ENCODE measurements around the gene SP9. TPM values are rescaled to one million over a fixed set of nuclear protein-coding genes. Genes with fewer than 3 reads are reported as not detected.
"Not testable (repeated sequence)": the region's sequence is repeated elsewhere in the genome, so short reads cannot be mapped to it uniquely, and the experiment has no call there.

The SP9 gene
- total and polyA plus RNA-seq, 5 donors: not detected

DNA sequence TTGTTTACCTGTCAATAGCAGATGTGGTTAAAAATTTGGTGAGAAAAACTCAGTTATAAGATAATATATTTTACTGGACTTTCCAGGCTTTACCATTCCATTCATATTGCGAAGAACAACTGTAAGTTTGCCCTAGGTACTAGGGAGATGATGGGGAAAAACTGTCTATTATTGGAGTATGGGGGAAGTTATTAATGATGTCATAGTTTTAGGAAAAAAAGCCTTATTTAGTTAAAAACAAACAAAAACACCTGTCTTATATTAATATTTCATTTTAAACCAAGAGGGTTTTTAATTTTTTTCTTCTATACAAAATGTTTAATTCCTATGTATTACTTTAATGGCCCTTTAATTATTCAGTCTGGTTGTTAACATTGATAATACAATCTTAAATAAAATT is 18.2 kb downstream of the SP9 start:
- Histone ChIP-seq H3K27ac (ENCODE audit: low read length) (no peak overlapping the region), H3K4me3 (ENCODE audit: low read length) (no peak overlapping the region), H3K4me1 (ENCODE audit: control insufficient read depth, insufficient read depth, low read length) (no peaks in the 10 kb centered on the region), H3K27me3 (ENCODE audit: control insufficient read depth, insufficient read depth) (no peaks in the 10 kb centered on the region), H3K9me3 (ENCODE audit: control insufficient read depth, low read length) (no peaks in the 10 kb centered on the region)
- WGBS: 99% methylated on average over 1 of the region's 1 CpG
- intact Hi-C loops (cut with DNase I): no loop called here
- no peak for DNase-seq
- no peak for ATAC-seq

GRCh38 chr2:174356347-174356746 is 21.6 kb downstream of the SP9 start:
- intact Hi-C loops (cut with DNase I): no loop called here
- no peak for ATAC-seq
- no peak for DNase-seq
- no peaks in the 10 kb centered on the region for H3K4me1 ChIP-seq (ENCODE audit: control insufficient read depth, insufficient read depth, low read length)
- H3K9me3 ChIP-seq (ENCODE audit: control insufficient read depth, low read length): no peaks in the 10 kb centered on the region
- no peak overlapping the region for H3K4me3 ChIP-seq (ENCODE audit: low read length)
- no peak overlapping the region for H3K27ac ChIP-seq (ENCODE audit: low read length)
- 96% methylated on average over 2 of the region's 2 CpGs for whole genome bisulfite sequencing
- H3K27me3 ChIP-seq (ENCODE audit: control insufficient read depth, insufficient read depth): no peaks in the 10 kb centered on the region

- H3K27me3 ChIP-seq (ENCODE audit: control insufficient read depth, insufficient read depth); intact Hi-C loops (cut with DNase I); ATAC-seq; DNase-seq; H3K9me3 ChIP-seq (ENCODE audit: control insufficient read depth, low read length); H3K27ac ChIP-seq (ENCODE audit: low read length); H3K4me3 ChIP-seq (ENCODE audit: low read length); H3K4me1 ChIP-seq (ENCODE audit: control insufficient read depth, insufficient read depth, low read length): not testable (repeated sequence)
- 99% methylated on average over 4 of the region's 4 CpGs for WGBS
Observed at GRCh38 chr2:174359663-174360062, 24.9 kb downstream of the SP9 start.

- Histone ChIP-seq H3K4me1 (ENCODE audit: control insufficient read depth, insufficient read depth, low read length) (no peaks in the 10 kb centered on the region), H3K27me3 (ENCODE audit: control insufficient read depth, insufficient read depth) (no peaks in the 10 kb centered on the region), H3K27ac (ENCODE audit: low read length) (no peak overlapping the region), H3K9me3 (ENCODE audit: control insufficient read depth, low read length) (no peaks in the 10 kb centered on the region), H3K4me3 (ENCODE audit: low read length) (no peak overlapping the region)
- 96% methylated on average over 1 of the region's 1 CpG for WGBS
- ATAC-seq (no peak), DNase-seq (no peak)
- intact Hi-C loops (cut with DNase I): no loop called here
Observed at GRCh38 chr2:174362949-174363348, 28.2 kb downstream of the SP9 start.

DNA sequence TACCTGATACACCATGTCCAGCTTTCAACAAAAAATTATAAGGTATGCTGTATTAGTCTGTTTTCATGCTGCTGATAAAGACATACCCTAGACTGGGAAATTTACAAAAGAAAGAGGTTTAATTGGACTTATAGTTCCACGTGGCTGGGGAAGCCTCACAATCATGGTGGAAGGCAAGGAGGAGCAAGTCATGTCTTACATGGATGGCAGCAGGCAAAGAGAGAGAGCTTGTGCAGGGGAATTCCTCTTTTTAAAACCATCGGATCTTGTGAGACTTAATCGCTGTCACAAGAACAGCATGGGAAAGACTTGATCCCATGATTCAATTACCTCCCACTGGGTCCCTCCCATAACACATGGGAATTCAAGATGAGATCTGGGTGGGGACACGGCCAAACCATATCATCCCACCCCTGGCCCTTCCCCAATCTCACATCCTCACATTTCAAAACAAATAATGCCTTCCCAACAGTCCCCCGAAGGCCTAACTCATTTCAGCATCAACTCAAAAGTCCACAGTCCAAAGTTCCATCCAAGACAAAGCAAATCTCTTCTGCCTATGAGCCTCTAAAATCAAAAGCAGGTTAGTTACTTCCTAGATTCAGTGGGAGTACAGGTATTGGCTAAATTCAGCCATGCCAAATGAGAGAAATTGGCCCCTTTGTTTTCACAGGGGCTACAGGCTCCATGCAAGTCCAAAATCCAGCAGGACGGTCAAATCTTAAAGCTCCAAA is 28.9 kb downstream of the SP9 start:
- intact Hi-C loops (cut with DNase I); H3K4me3 ChIP-seq (ENCODE audit: low read length); H3K4me1 ChIP-seq (ENCODE audit: control insufficient read depth, insufficient read depth, low read length); H3K9me3 ChIP-seq (ENCODE audit: control insufficient read depth, low read length); ATAC-seq; H3K27ac ChIP-seq (ENCODE audit: low read length); H3K27me3 ChIP-seq (ENCODE audit: control insufficient read depth, insufficient read depth); DNase-seq: not testable (repeated sequence)
- WGBS: 96% methylated on average over 6 of the region's 6 CpGs

DNA sequence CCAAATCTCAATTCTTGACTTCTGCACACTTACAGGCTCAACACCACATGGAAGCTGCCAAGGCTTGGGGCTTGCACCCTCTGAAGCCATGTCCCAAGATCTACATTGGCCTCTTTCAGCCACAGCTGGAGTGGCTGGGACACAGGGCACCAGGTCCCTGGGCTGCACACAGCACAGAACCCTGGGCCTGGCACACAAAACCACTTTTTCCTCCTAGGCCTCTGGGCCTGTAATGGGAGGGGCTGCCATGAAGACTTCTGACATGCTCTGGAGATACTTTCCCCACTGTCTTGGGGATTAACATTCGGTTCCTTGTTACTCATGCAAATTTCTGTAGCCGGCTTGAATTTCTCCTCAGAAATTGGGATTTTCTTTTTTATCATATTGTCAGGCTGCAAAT is 29.9 kb downstream of the SP9 start:
- no peak overlapping the region for H3K4me3 ChIP-seq (ENCODE audit: low read length)
- H3K27ac ChIP-seq (ENCODE audit: low read length): no peak overlapping the region
- intact Hi-C loops (cut with DNase I): no loop called here
- H3K4me1 ChIP-seq (ENCODE audit: control insufficient read depth, insufficient read depth, low read length): no peaks in the 10 kb centered on the region
- H3K9me3 ChIP-seq (ENCODE audit: control insufficient read depth, low read length): no peaks in the 10 kb centered on the region
- H3K27me3 ChIP-seq (ENCODE audit: control insufficient read depth, insufficient read depth): no peaks in the 10 kb centered on the region
- 100% methylated on average over 2 of the region's 2 CpGs for WGBS
- DNase-seq: no peak
- ATAC-seq: no peak

DNA sequence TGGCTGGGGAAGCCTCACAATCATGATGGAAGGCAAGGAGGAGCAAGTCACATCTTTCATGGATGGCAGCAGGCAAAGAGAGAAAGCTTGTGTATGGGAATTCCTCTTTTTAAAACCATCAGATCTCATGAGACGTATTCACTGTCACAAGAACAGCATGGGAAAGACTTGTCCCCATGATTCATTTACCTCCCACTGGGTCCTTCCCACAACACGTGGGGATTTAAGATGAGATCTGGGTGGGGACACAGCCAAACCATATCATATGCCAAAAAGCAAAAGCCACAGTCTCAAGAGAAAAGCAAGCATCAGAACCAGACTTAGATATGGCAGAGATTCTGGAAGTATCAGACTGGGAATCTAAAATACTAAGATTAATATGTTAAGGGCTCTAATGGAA is 30.8 kb downstream of the SP9 start:
- Histone ChIP-seq H3K4me3 (ENCODE audit: low read length) (no peak overlapping the region), H3K9me3 (ENCODE audit: control insufficient read depth, low read length) (no peaks in the 10 kb centered on the region), H3K27ac (ENCODE audit: low read length) (no peak overlapping the region), H3K27me3 (ENCODE audit: control insufficient read depth, insufficient read depth) (no peaks in the 10 kb centered on the region), H3K4me1 (ENCODE audit: control insufficient read depth, insufficient read depth, low read length) (no peaks in the 10 kb centered on the region)
- no peak for ATAC-seq
- WGBS: 78% methylated on average over 2 of the region's 2 CpGs
- intact Hi-C loops (cut with DNase I): no loop called here
- no peak for DNase-seq

- no peaks in the 10 kb centered on the region for H3K9me3 ChIP-seq (ENCODE audit: control insufficient read depth, low read length)
- 90% methylated on average over 1 of the region's 1 CpG for WGBS
- ATAC-seq (no peak), DNase-seq (no peak)
- H3K4me1 ChIP-seq (ENCODE audit: control insufficient read depth, insufficient read depth, low read length): no peaks in the 10 kb centered on the region
- H3K27ac ChIP-seq (ENCODE audit: low read length): no peak overlapping the region
- intact Hi-C loops (cut with DNase I): no loop called here
- no peak overlapping the region for H3K4me3 ChIP-seq (ENCODE audit: low read length)
- H3K27me3 ChIP-seq (ENCODE audit: control insufficient read depth, insufficient read depth): no peaks in the 10 kb centered on the region
Observed at GRCh38 chr2:174368691-174369090, 33.9 kb downstream of the SP9 start.

GRCh38 chr2:174376967-174377366 is 42.2 kb downstream of the SP9 start:
- no peak for ATAC-seq

DNA sequence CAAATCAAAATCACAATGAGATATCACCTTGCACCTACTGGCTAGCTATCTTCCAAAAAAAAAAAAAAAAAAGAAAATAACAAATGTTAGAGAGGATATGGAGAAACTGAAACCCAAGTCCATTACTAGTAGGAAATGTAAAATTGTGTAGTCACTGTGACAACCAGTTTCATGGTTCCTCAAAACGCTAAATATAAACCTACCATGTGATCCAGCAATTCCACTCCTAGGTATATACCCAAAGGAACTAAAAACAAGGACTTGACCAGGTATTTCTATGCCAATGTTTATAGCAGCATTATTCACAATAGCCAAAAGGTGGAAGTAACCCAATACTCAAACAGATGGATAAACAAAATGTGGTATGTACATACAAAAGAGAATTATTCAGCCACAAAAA is 49.0 kb downstream of the SP9 start:
- intact Hi-C loops (cut with DNase I): no loop called here
- Histone ChIP-seq H3K27ac (ENCODE audit: low read length) (no peak overlapping the region), H3K27me3 (ENCODE audit: control insufficient read depth, insufficient read depth) (no peaks in the 10 kb centered on the region), H3K4me3 (ENCODE audit: low read length) (no peak overlapping the region), H3K4me1 (ENCODE audit: control insufficient read depth, insufficient read depth, low read length) (no peaks in the 10 kb centered on the region), H3K9me3 (ENCODE audit: control insufficient read depth, low read length) (no peaks in the 10 kb centered on the region)
- DNase-seq: no peak
- WGBS: 76% methylated on average over 1 of the region's 1 CpG
- no peak for ATAC-seq

More at GRCh38 chr2:174376967-174377366, 42.2 kb downstream of the SP9 start:
- no peaks in the 10 kb centered on the region for H3K27me3 ChIP-seq (ENCODE audit: control insufficient read depth, insufficient read depth)
- H3K9me3 ChIP-seq (ENCODE audit: control insufficient read depth, low read length): no peaks in the 10 kb centered on the region
- 80% methylated on average over 2 of the region's 2 CpGs for WGBS
- intact Hi-C loops (cut with DNase I): no loop called here
- no peaks in the 10 kb centered on the region for H3K4me1 ChIP-seq (ENCODE audit: control insufficient read depth, insufficient read depth, low read length)
- no peak overlapping the region for H3K27ac ChIP-seq (ENCODE audit: low read length)
- no peak overlapping the region for H3K4me3 ChIP-seq (ENCODE audit: low read length)
- DNase-seq: no peak

- WGBS: 93% methylated on average over 3 of the region's 3 CpGs
- Histone ChIP-seq H3K4me1 (ENCODE audit: control insufficient read depth, insufficient read depth, low read length) (peaks cover 2% of the 10 kb centered on the region), H3K9me3 (ENCODE audit: control insufficient read depth, low read length) (no peaks in the 10 kb centered on the region), H3K27me3 (ENCODE audit: control insufficient read depth, insufficient read depth) (no peaks in the 10 kb centered on the region), H3K27ac (ENCODE audit: low read length) (no peak overlapping the region), H3K4me3 (ENCODE audit: low read length) (no peak overlapping the region)
- intact Hi-C loops (cut with DNase I): no loop called here
- DNase-seq (no peak), ATAC-seq (no peak)
Observed at GRCh38 chr2:174385201-174385600, 50.4 kb downstream of the SP9 start.

All from right cardiac atrium (tissue), 5 donors.